HG03175 (cell line): Measurements from ENCODE around the gene SDR42E2.

ENCODE experiments used
- ATAC-seq: cut with Tn5 transposase; IDR thresholded peaks from one replicate; pipeline ENCODE4 v1.9.1; 2021; ENCODE audit warnings: mild to moderate bottlenecking, moderate library complexity; ENCODE audit not compliant: unreplicated experiment

The SDR42E2 gene

DNA sequence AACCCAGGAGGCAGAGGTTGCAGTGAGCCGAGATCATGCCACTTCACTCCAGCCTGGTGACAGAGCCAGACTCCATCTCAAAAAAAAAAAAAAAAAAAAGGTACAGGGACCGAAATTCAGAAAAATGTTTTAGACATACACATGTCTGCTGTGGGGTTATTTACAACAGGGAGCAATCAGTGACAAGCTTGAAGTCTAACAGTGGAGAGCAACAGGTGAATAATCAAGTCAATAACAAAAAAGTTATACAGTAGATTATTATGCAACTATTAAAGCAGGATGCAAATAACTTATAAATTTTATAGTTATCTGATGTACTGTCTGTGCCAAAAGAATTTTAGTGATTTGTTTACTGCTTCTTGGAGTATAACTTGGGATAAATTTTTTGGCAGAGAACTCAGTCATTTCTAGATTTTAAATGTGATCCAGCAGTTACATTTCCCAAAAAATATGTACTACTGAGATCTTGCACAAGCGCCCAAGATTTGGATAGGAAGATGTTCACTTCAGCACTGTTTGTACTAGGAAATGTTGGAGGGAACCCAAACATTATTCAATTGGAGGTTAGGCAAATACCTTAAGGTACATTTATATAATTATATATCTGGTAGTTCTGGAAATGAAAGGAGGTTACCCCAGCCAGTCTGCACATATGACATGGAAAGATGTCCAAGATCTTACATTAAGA lies 77.9 kb downstream of the SDR42E2 start:
- no peak for ATAC-seq
